HG02885 (cell line): Measurements from ENCODE around the gene ZNF302.
A peak's percentile ranks its signal among the peaks of the same experiment; 100 is the strongest.
"Not testable (repeated sequence)": the region's sequence is repeated elsewhere in the genome, so short reads cannot be mapped to it uniquely, and the experiment has no call there.

Source experiments
- ATAC-seq: cut with Tn5 transposase; IDR thresholded peaks from one replicate; pipeline ENCODE4 v1.9.1; 2021; ENCODE audit warnings: mild to moderate bottlenecking; ENCODE audit not compliant: unreplicated experiment, poor library complexity

ZNF302 gene

GRCh38 chr19:34677386-34678084 is at the start of gene ZNF302:
Gene ZNF302, plus strand, starts transcription at chr19:34677678. Its CDS starts 1,127 bp downstream, at chr19:34678805.
- peak; percentile 90 for ATAC-seq

- ATAC-seq: no peak
These were observed 43.7 kb upstream of the ZNF302 start for GRCh38 chr19:34633802-34634201.

GRCh38 chr19:34639491-34640085 is 37.9 kb upstream of the ZNF302 start:
- ATAC-seq: no peak

- no peak for ATAC-seq
These were observed 35.2 kb upstream of the ZNF302 start for GRCh38 chr19:34642241-34642640.

- ATAC-seq: no peak
These were observed 32.5 kb upstream of the ZNF302 start for GRCh38 chr19:34644991-34645461.

- no peak for ATAC-seq
These were observed 31.9 kb upstream of the ZNF302 start for GRCh38 chr19:34645551-34645950.

- no peak for ATAC-seq
These were observed 27.5 kb upstream of the ZNF302 start for GRCh38 chr19:34649886-34650543.

GRCh38 chr19:34651747-34652146 is 25.7 kb upstream of the ZNF302 start:
- no peak for ATAC-seq

GRCh38 chr19:34654796-34655195 is 22.7 kb upstream of the ZNF302 start:
- ATAC-seq: no peak

- no peak for ATAC-seq
These were observed 21.8 kb upstream of the ZNF302 start for GRCh38 chr19:34655651-34656050.

- no peak for ATAC-seq
These were observed 16.1 kb upstream of the ZNF302 start for GRCh38 chr19:34661357-34661756.

- ATAC-seq: no peak
These were observed 14.6 kb upstream of the ZNF302 start for GRCh38 chr19:34662919-34663318.

GRCh38 chr19:34664168-34664567 is 13.3 kb upstream of the ZNF302 start:
- no peak for ATAC-seq

GRCh38 chr19:34664870-34665269 is 12.6 kb upstream of the ZNF302 start:
- no peak for ATAC-seq

- ATAC-seq: not testable (repeated sequence)
These were observed 12.2 kb upstream of the ZNF302 start for GRCh38 chr19:34665275-34665674.

- ATAC-seq: no peak
These were observed 11.1 kb upstream of the ZNF302 start for GRCh38 chr19:34666200-34666957.

GRCh38 chr19:34666958-34667265 is 10.6 kb upstream of the ZNF302 start:
- no peak for ATAC-seq

GRCh38 chr19:34667349-34668076 is 10.0 kb upstream of the ZNF302 start:
- no peak for ATAC-seq

GRCh38 chr19:34668077-34668689 is 9.3 kb upstream of the ZNF302 start:
- ATAC-seq: not testable (repeated sequence)

GRCh38 chr19:34668690-34669089 is 8.8 kb upstream of the ZNF302 start:
- not testable (repeated sequence) for ATAC-seq
